ENCODE measurements around the gene PDGFRB.

DNA sequence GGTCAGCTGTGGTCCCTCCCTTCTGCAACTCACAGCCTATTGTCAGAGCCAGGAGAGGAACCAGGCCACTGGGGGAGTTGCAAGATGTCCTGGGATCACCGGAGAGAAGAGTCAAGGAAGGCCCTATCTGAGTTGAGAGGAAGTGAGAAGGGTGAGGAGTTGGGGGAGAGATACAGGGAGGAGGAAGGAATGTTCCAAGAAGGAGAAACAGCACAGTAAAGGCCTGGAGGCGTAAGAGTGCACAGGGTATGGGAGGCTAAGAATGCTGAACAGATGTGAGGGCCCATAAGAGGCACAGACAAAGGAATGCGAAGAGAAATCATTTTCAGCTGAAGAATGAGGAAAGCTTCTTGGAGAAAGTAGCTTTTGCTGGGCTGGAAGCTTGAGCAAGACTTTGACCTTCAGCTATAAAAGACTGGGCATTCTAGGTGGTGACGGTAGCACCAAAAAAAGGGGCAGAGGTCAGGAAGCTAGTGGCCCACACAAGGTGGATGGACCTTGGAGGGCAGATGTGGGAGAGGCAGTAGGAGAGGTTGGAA is 47.7 kb downstream of the PDGFRB start:
- TF ChIP-seq POLR2AphosphoS5 (IDR thresholded peaks at IDR 0.05; ENCODE audit: insufficient read depth in 1 of 2, low read depth in 1 of 2) (no peak), POLR2A (IDR thresholded peaks at IDR 0.05) (no peak)

Measured in vagina (tissue), 2 donors.